ENCODE measurements around the gene NEGR1.

GRCh38 chr1:71689635-71690034, 592.7 kb downstream of the NEGR1 start:
- TF ChIP-seq CTCF (IDR thresholded peaks at IDR 0.05), result no peak
- no peak for TF ChIP-seq POLR2A (IDR thresholded peaks at IDR 0.05)
- no peak for TF ChIP-seq POLR2AphosphoS5 (IDR thresholded peaks at IDR 0.05; ENCODE audit: insufficient read depth in 1 of 2, low read depth in 1 of 2)
